ENCODE results near the gene HIPK2. TPM values are rescaled to one million over a fixed set of nuclear protein-coding genes. Genes with fewer than 3 reads are reported as not detected.
A peak's percentile ranks its signal among the peaks of the same experiment; 100 is the strongest.

HIPK2 gene
- total RNA-seq, 1 donor from 2014 or later: 47.2 TPM

- no peaks in the 10 kb centered on the region for H3K9me3 Mint-ChIP-seq (ENCODE audit: unreplicated experiment)
- H3K4me3 Mint-ChIP-seq (ENCODE audit: unreplicated experiment): no peak overlapping the region
- H3K36me3 Mint-ChIP-seq (ENCODE audit: low read depth, unreplicated experiment): no peaks in the 10 kb centered on the region
- no peaks in the 10 kb centered on the region for H3K27me3 Mint-ChIP-seq (ENCODE audit: unreplicated experiment)
- no peak for DNase-seq (ENCODE audit: low spot score)
- H3K27ac Mint-ChIP-seq (ENCODE audit: unreplicated experiment): no peak overlapping the region
- TF ChIP-seq CTCF (IDR thresholded peaks at IDR 0.05; ENCODE audit: unreplicated experiment): no peak
- H3K4me1 Mint-ChIP-seq (ENCODE audit: unreplicated experiment): no peaks in the 10 kb centered on the region
Observed at GRCh38 chr7:139791316-139791715, 13.5 kb upstream of the HIPK2 start.

- no peak overlapping the region for H3K27ac Mint-ChIP-seq (ENCODE audit: unreplicated experiment)
- no peak for TF ChIP-seq CTCF (IDR thresholded peaks at IDR 0.05; ENCODE audit: unreplicated experiment)
- no peaks in the 10 kb centered on the region for H3K4me1 Mint-ChIP-seq (ENCODE audit: unreplicated experiment)
- no peaks in the 10 kb centered on the region for H3K36me3 Mint-ChIP-seq (ENCODE audit: low read depth, unreplicated experiment)
- peaks cover 2% of the 10 kb centered on the region for H3K27me3 Mint-ChIP-seq (ENCODE audit: unreplicated experiment)
- no peak overlapping the region for H3K4me3 Mint-ChIP-seq (ENCODE audit: unreplicated experiment)
- H3K9me3 Mint-ChIP-seq (ENCODE audit: unreplicated experiment): no peaks in the 10 kb centered on the region
- DNase-seq (ENCODE audit: low spot score): no peak
Observed at GRCh38 chr7:139784648-139785047, 6.8 kb upstream of the HIPK2 start.

- Mint-ChIP-seq H3K36me3 (ENCODE audit: low read depth, unreplicated experiment) (peaks cover under 1% of the 10 kb centered on the region), H3K4me3 (ENCODE audit: unreplicated experiment) (no peak overlapping the region), H3K4me1 (ENCODE audit: unreplicated experiment) (no peaks in the 10 kb centered on the region), H3K27me3 (ENCODE audit: unreplicated experiment) (peaks cover 4% of the 10 kb centered on the region), H3K27ac (ENCODE audit: unreplicated experiment) (no peak overlapping the region), H3K9me3 (ENCODE audit: unreplicated experiment) (no peaks in the 10 kb centered on the region)
- no peak for TF ChIP-seq CTCF (IDR thresholded peaks at IDR 0.05; ENCODE audit: unreplicated experiment)
- no peak for DNase-seq (ENCODE audit: low spot score)
Observed at GRCh38 chr7:139783647-139784385, 6.0 kb upstream of the HIPK2 start.

- TF ChIP-seq CTCF (IDR thresholded peaks at IDR 0.05; ENCODE audit: unreplicated experiment): no peak
- Mint-ChIP-seq H3K9me3 (ENCODE audit: unreplicated experiment) (no peaks in the 10 kb centered on the region), H3K27me3 (ENCODE audit: unreplicated experiment) (peaks cover 7% of the 10 kb centered on the region), H3K4me1 (ENCODE audit: unreplicated experiment) (peaks cover 3% of the 10 kb centered on the region), H3K27ac (ENCODE audit: unreplicated experiment) (no peak overlapping the region), H3K4me3 (ENCODE audit: unreplicated experiment) (no peak overlapping the region), H3K36me3 (ENCODE audit: low read depth, unreplicated experiment) (peaks cover 3% of the 10 kb centered on the region)
- DNase-seq (ENCODE audit: low spot score): no peak
Observed at GRCh38 chr7:139782932-139783331, 5.1 kb upstream of the HIPK2 start.

- Mint-ChIP-seq H3K4me1 (ENCODE audit: unreplicated experiment) (peaks cover 26% of the 10 kb centered on the region), H3K27me3 (ENCODE audit: unreplicated experiment) (peaks cover 14% of the 10 kb centered on the region), H3K36me3 (ENCODE audit: low read depth, unreplicated experiment) (peaks cover 9% of the 10 kb centered on the region), H3K4me3 (ENCODE audit: unreplicated experiment) (peak overlapping the region; percentile 99), H3K27ac (ENCODE audit: unreplicated experiment) (peak overlapping the region; percentile 82), H3K9me3 (ENCODE audit: unreplicated experiment) (no peaks in the 10 kb centered on the region)
- peak; percentile 42 for DNase-seq (ENCODE audit: low spot score)
- TF ChIP-seq CTCF (IDR thresholded peaks at IDR 0.05; ENCODE audit: unreplicated experiment): no peak
Observed at GRCh38 chr7:139777133-139777891, 486 bp downstream of the HIPK2 start.

All from endothelial cell (in vitro differentiated cells).